Dedifferentiated amniotic fluid mesenchymal stem cell (primary cell): ENCODE results near the gene SOX12.
"Not testable (repeated sequence)": the region's sequence is repeated elsewhere in the genome, so short reads cannot be mapped to it uniquely, and the experiment has no call there.

ENCODE experiments used
- DNase-seq: peaks from one replicate; pipeline ENCODE4 v3.0.0-alpha.2; 2016; ENCODE audit errors: extremely low spot score

Gene SOX12

GRCh38 chr20:362271-363254 is 37.2 kb downstream of the SOX12 start:
- peak; percentile 63 for DNase-seq

GRCh38 chr20:363319-364078 is 38.1 kb downstream of the SOX12 start:
- no peak for DNase-seq

DNA sequence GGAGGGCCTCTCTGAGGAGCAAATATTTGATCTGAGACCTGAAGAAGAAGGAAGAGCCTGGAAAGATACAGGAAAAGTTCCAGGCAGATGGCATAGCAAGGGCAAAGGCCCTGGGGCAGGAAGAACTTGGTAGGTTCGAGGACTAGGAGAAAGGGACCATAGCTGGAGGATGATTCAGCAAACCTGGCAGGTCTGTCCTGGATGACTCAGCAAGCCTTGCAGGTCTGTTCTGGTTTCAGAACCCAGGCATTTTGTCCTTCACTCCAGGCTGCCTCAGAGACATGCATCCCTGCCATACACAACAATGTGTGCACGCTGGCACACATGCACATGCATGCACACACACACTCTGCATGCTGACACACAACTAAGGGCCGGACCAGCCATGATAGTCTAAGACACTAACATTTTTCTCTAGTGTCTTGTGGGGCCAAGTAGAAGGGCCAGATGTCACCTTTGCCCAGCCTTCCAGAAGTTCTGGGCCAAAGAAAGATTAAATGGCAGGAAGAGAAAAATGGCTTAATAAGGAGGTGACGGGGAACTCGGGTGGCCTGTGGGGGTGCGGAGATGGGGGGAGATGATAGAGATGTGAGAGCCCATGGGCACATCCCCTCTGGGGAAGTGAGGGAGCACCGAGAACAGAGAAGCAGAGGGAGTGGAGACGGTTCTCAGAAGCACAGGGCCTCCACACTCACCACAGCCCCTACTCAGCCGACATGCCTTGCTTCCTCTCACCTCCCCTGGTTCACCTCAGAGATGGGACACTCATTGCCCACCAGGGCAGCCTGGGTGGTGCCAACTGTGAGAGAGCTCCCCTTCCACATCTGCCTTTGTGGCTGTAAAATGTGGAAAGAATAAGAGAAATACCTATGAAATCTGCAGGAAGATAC is 39.8 kb downstream of the SOX12 start:
- DNase-seq, result no peak

- no peak for DNase-seq
Observed at GRCh38 chr20:366041-366718, 40.8 kb downstream of the SOX12 start.

GRCh38 chr20:366719-367485 is 41.5 kb downstream of the SOX12 start:
- DNase-seq, result no peak

- no peak for DNase-seq
Observed at GRCh38 chr20:367486-367887, 42.1 kb downstream of the SOX12 start.

GRCh38 chr20:368915-369314 is 43.6 kb downstream of the SOX12 start:
- DNase-seq, result no peak

- no peak for DNase-seq
Observed at GRCh38 chr20:370151-370600, 44.8 kb downstream of the SOX12 start.

- no peak for DNase-seq
Observed at GRCh38 chr20:370977-371754, 45.8 kb downstream of the SOX12 start.

GRCh38 chr20:371755-372542 is 46.6 kb downstream of the SOX12 start:
- DNase-seq, result peak; percentile 85

DNA sequence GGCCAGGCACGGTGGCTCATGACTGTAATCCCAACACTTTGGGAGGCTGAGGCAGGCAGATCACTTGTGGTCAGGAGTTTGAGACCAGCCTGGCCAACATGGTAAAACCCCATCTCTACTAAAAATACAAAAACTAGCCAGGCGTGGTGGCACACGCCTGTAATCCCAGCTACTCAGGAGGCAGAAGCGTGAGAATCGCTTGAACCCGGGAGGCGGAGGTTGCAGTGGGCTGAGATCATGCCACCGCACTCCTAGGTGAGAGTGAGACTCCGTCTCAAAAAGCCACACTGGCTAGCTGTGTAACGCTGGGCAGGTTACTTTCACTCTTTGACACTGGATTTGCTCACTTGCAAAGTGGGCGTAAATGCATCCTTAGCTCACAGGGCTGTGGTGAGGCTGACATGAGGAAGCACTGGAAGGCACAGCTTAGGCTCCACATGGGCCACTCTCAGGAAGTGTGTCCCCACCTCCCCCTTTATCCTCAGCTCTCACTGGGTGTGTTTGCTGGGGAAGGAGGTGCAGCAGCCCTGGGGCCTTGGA is 47.3 kb downstream of the SOX12 start:
- DNase-seq, result not testable (repeated sequence)

DNA sequence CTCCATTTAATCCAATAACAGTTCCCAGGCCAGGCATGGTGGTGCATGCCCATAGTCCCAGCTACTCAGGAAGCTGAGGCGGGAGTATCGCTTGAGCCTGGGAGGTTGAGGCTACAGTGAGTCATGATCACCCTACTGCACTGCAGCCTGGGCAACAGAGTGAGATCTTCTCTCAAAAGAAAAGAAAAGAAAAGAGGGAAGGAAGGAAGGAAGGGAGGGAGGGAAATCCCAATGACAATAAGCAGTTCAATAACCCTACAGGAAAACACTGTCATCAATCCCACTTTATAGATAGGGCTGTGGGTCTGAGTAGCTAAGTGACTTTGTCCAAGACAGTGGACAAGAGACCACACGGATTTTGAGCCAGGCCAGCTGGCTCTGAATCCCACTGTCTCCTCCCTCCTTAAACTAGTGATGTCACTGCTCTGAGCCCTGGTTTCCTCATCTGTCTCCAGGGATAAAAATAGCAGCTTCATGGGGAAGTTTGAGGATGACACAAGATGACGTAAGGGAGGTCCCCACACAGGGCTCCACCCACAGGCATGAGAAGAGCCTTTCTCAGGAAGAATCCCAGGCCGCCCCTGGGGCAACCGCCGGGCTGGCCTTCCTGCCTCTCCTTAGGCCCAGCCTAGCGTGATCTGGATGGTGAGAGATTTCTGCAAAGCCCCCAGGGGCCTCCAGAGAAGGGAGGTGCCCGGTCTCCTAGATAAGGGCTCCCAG is 48.0 kb downstream of the SOX12 start:
- DNase-seq, result peak; percentile 81

- no peak for DNase-seq
Observed at GRCh38 chr20:375265-375889, 50.0 kb downstream of the SOX12 start.

- no peak for DNase-seq
Observed at GRCh38 chr20:376089-376488, 50.7 kb downstream of the SOX12 start.

GRCh38 chr20:376750-377149 is 51.4 kb downstream of the SOX12 start:
- DNase-seq, result no peak

DNA sequence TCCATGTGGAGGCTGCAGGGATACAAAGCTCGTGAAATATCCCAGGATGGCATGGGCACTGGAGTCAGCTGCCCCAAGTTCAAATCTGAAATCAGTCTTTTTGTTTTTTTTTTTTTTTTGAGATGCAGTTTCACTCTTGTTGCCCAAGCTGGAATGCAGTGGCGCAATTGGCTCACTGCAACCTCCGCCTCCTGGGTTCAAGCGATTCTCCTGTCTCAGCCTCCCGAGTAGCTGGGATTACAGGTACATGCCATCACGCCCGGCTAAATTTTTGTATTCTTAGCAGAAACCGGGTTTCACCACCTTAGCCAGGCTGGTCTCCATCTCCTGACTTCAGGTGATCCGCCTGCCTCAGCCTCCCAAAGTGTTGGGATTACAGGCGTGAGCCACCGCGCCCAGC is 52.2 kb downstream of the SOX12 start:
- DNase-seq, result not testable (repeated sequence)

GRCh38 chr20:378961-379336 is 53.6 kb downstream of the SOX12 start:
- DNase-seq, result no peak
